DOHH2 (cell line): ENCODE data around the gene DNAH11.

Experiments
- H3F3A ChIP-seq: fragments of 200-600 bp; sonication (generic), shearing (Covaris generic); 2 replicates; pipeline ENCODE4 v1.6.0; 2016; ENCODE audit warnings: antibody characterized with exemption, mild to moderate bottlenecking; ENCODE audit not compliant: control insufficient read depth, insufficient read depth
- H3K27ac ChIP-seq: fragments of 200-600 bp; sonication (generic); 2 replicates; pipeline ENCODE4 v1.5.1; 2014; ENCODE audit warnings: low read depth, mild to moderate bottlenecking, low read length, moderate library complexity
- H3K27me3 ChIP-seq: fragments of 200-600 bp; sonication (generic); 2 replicates; pipeline ENCODE4 v1.6.1; 2014; ENCODE audit warnings: mild to moderate bottlenecking, low read length, mixed read lengths; ENCODE audit not compliant: control insufficient read depth
- H3K36me3 ChIP-seq: fragments of 200-600 bp; sonication (generic); 2 replicates; pipeline ENCODE4 v1.6.1; 2014; ENCODE audit warnings: mild to moderate bottlenecking, low read length, moderate library complexity, mixed read lengths; ENCODE audit not compliant: control insufficient read depth
- H3K4me1 ChIP-seq: fragments of 200-600 bp; sonication (generic); 2 replicates; pipeline ENCODE4 v1.6.1; 2014; ENCODE audit warnings: mild to moderate bottlenecking, low read length, mixed read lengths; ENCODE audit not compliant: control insufficient read depth
- H3K4me2 ChIP-seq: fragments of 200-600 bp; sonication (generic); 2 replicates; pipeline ENCODE4 v1.6.0; 2014; ENCODE audit warnings: mild to moderate bottlenecking, low read length, moderate library complexity
- H3K4me3 ChIP-seq: fragments of 200-600 bp; sonication (generic); 2 replicates; pipeline ENCODE4 v1.5.1; 2014; ENCODE audit warnings: mild to moderate bottlenecking, low read length, mixed read lengths
- H3K79me2 ChIP-seq: fragments of 200-600 bp; sonication (generic); 2 replicates; pipeline ENCODE4 v1.6.1; 2014; ENCODE audit warnings: mild to moderate bottlenecking, low read length, mixed read lengths; ENCODE audit not compliant: control insufficient read depth
- H3K9me2 ChIP-seq: fragments of 200-600 bp; sonication (generic); replicated peaks from 2 replicates; pipeline ENCODE4 v1.6.1; 2014; ENCODE audit warnings: mild to moderate bottlenecking, low read length, mixed read lengths; ENCODE audit not compliant: control insufficient read depth
- H3K9me3 ChIP-seq: fragments of 200-600 bp; sonication (generic); 2 replicates; pipeline ENCODE4 v1.6.1; 2014; ENCODE audit warnings: antibody characterized with exemption, low read length, mixed read lengths; ENCODE audit not compliant: control insufficient read depth, insufficient read depth
- H4K20me1 ChIP-seq: fragments of 200-600 bp; sonication (generic); 2 replicates; pipeline ENCODE4 v1.6.0; 2014; ENCODE audit warnings: low read depth, mild to moderate bottlenecking, antibody characterized with exemption, low read length, moderate library complexity; ENCODE audit not compliant: control insufficient read depth, insufficient read depth
- CTCF ChIP-seq: fragments of 200-600 bp; sonication (generic); IDR thresholded peaks from one replicate; pipeline ENCODE4 v1.5.1; 2014; ENCODE audit warnings: antibody characterized with exemption, mild to moderate bottlenecking, low read depth, low read length; ENCODE audit not compliant: poor library complexity, severe bottlenecking
- EZH2phosphoT487 ChIP-seq: fragments of 200-600 bp; sonication (generic); IDR thresholded peaks from 2 replicates; pipeline ENCODE4 v1.6.1; 2017; ENCODE audit warnings: borderline replicate concordance, mild to moderate bottlenecking, antibody characterized with exemption, low read length, moderate library complexity, mixed read lengths

DNAH11 gene

DNA sequence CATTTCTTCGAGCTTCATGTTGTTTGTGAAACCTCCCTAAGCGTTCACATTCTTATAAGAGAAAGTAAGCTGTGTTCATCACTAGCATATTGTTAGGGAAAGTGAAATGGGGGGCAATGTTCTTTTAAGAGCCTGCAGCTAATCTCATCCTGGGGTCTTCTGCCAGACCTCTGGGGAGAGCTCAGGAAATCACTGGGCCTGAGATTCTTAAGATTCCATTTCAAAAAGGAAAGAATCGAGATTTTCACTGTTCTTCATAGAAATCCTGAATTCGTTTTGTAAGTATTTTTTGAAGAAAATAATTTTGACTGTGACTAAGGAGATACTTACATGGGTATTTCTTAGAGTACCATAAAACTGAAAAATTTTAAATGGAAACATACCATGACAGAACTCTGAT, 242.2 kb downstream of the DNAH11 start:
- H3K4me3 ChIP-seq, result no peak overlapping the region
- H3K4me1 ChIP-seq, result no peaks in the 10 kb centered on the region
- H3K9me2 ChIP-seq, result no peaks in the 10 kb centered on the region
- no peak overlapping the region for H3K27ac ChIP-seq
- TF ChIP-seq CTCF (no peak), EZH2phosphoT487 (no peak)
- H3K9me3 ChIP-seq, result no peaks in the 10 kb centered on the region
- H3K4me2 ChIP-seq, result no peak overlapping the region
- H3K36me3 ChIP-seq, result no peaks in the 10 kb centered on the region
- no peaks in the 10 kb centered on the region for H3F3A ChIP-seq
- H4K20me1 ChIP-seq, result no peaks in the 10 kb centered on the region
- no peaks in the 10 kb centered on the region for H3K79me2 ChIP-seq
- H3K27me3 ChIP-seq, result peaks cover 10% of the 10 kb centered on the region

DNA sequence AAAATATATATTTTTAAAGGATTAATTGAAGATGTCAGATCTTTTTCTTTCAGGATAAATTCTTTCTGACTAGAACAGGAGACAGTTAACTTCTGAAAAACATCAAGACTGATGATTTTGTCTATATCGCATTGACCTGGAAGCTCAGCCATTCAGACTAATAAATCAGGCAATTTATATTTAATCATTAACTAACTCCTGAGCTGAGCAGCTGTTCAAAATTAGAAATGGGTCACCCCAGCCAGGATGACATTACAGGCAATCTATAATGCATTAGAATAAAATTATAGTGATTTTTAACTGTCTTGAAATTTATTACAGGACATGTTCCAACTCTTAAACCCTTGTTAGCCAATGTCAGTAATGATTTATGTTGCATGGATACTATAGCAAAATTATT, 263.0 kb downstream of the DNAH11 start:
- Histone ChIP-seq H3K79me2 (no peaks in the 10 kb centered on the region), H3K27ac (no peak overlapping the region), H3K4me3 (no peak overlapping the region)

GRCh38 chr7:21806388-21806787, 263.5 kb downstream of the DNAH11 start:
- no peaks in the 10 kb centered on the region for H3K4me1 ChIP-seq
- TF ChIP-seq EZH2phosphoT487, result no peak
- no peak for TF ChIP-seq CTCF
- H3K36me3 ChIP-seq, result no peaks in the 10 kb centered on the region
- 0 out of 2 replicates have a peak, but pooled peaks cover 4% of the 10 kb centered on the region for H3K27me3 ChIP-seq
- no peaks in the 10 kb centered on the region for H3F3A ChIP-seq
- H3K9me2 ChIP-seq, result no peaks in the 10 kb centered on the region
- H3K27ac ChIP-seq, result no peak overlapping the region
- no peaks in the 10 kb centered on the region for H3K79me2 ChIP-seq
- H3K4me3 ChIP-seq, result no peak overlapping the region
- no peaks in the 10 kb centered on the region for H3K9me3 ChIP-seq
- no peak overlapping the region for H3K4me2 ChIP-seq
- no peaks in the 10 kb centered on the region for H4K20me1 ChIP-seq

More for the DNA sequence above, 263.0 kb downstream of the DNAH11 start:
- Histone ChIP-seq H3K9me2 (no peaks in the 10 kb centered on the region), H3K27me3 (0 out of 2 replicates have a peak, but pooled peaks cover 4% of the 10 kb centered on the region), H3K9me3 (no peaks in the 10 kb centered on the region), H3F3A (no peaks in the 10 kb centered on the region), H4K20me1 (no peaks in the 10 kb centered on the region), H3K4me1 (no peaks in the 10 kb centered on the region), H3K36me3 (no peaks in the 10 kb centered on the region), H3K4me2 (no peak overlapping the region)
- TF ChIP-seq CTCF (no peak), EZH2phosphoT487 (no peak)

- Histone ChIP-seq H3F3A (no peaks in the 10 kb centered on the region), H3K4me2 (no peak overlapping the region), H3K27ac (no peak overlapping the region), H4K20me1 (no peaks in the 10 kb centered on the region), H3K4me3 (no peak overlapping the region), H3K79me2 (no peaks in the 10 kb centered on the region), H3K9me2 (no peaks in the 10 kb centered on the region; the same call in 1 of the 2 replicates), H3K4me1 (no peaks in the 10 kb centered on the region), H3K36me3 (no peaks in the 10 kb centered on the region), H3K27me3 (peaks cover 11% of the 10 kb centered on the region; the same call in 1 of the 2 replicates), H3K9me3 (no peaks in the 10 kb centered on the region)
- TF ChIP-seq CTCF (no peak), EZH2phosphoT487 (no peak)
Measured at GRCh38 chr7:21819048-21819447, 276.2 kb downstream of the DNAH11 start.
